Ishikawa (cell line): ENCODE measurements around the gene LY86.

Source experiments
- CEBPB ChIP-seq: IDR thresholded peaks from 2 replicates; pipeline ENCODE4 v1.6.1; 2012
- CREB1 ChIP-seq: IDR thresholded peaks from 2 replicates; pipeline ENCODE4 v1.6.1; 2012; ENCODE audit warnings: low read depth
- EGR1 ChIP-seq: IDR thresholded peaks from 2 replicates; pipeline ENCODE4 v1.6.1; 2012
- EP300 ChIP-seq: IDR thresholded peaks from 2 replicates; pipeline ENCODE4 v1.6.1; 2012; ENCODE audit warnings: borderline replicate concordance
- FOXM1 ChIP-seq: IDR thresholded peaks from 2 replicates; pipeline ENCODE4 v1.6.1; 2012; ENCODE audit warnings: low read depth, borderline replicate concordance
- NFIC ChIP-seq: IDR thresholded peaks from 2 replicates; pipeline ENCODE4 v1.6.1; 2012
- RAD21 ChIP-seq: IDR thresholded peaks from 2 replicates; pipeline ENCODE4 v1.6.1; 2012; ENCODE audit warnings: low read depth
- TCF12 ChIP-seq: IDR thresholded peaks from 2 replicates; pipeline ENCODE4 v1.6.1; 2012; ENCODE audit warnings: low read depth
- TF ChIP-seq, protein P1 (sequence below): IDR thresholded peaks from 2 replicates; pipeline ENCODE4 v1.6.1; 2012
- TF ChIP-seq, protein P2 (sequence below): IDR thresholded peaks from 2 replicates; pipeline ENCODE4 v1.6.1; 2012; ENCODE audit warnings: low read depth, mild to moderate bottlenecking

DNA sequence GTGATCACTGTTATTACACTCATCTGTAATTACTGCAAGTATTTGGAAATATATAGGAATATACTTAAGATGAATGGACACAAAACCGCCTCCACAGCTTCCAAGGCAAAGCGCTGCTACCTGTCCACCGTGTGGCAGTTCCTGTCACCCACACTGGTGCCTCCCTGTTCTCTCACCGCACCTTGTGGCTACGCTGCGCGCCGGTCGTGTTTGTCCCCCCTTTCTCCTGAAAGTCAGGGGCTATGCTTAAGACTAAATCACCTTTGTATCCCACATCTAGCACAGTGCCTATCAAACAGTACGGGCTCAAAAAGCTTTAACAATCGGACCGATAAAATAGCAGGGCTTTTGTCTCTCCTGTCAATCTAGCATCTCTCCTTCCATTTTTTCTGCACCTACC is 23.0 kb downstream of the LY86 start:
- TF ChIP-seq EP300 (no peak), EGR1 (no peak), FOXM1 (no peak), TCF12 (no peak), RAD21 (no peak), CREB1 (no peak), NFIC (no peak), CEBPB (no peak)
- TF ChIP-seq, protein P1, sequence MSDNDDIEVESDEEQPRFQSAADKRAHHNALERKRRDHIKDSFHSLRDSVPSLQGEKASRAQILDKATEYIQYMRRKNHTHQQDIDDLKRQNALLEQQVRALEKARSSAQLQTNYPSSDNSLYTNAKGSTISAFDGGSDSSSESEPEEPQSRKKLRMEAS, result no peak
- TF ChIP-seq, protein P2, sequence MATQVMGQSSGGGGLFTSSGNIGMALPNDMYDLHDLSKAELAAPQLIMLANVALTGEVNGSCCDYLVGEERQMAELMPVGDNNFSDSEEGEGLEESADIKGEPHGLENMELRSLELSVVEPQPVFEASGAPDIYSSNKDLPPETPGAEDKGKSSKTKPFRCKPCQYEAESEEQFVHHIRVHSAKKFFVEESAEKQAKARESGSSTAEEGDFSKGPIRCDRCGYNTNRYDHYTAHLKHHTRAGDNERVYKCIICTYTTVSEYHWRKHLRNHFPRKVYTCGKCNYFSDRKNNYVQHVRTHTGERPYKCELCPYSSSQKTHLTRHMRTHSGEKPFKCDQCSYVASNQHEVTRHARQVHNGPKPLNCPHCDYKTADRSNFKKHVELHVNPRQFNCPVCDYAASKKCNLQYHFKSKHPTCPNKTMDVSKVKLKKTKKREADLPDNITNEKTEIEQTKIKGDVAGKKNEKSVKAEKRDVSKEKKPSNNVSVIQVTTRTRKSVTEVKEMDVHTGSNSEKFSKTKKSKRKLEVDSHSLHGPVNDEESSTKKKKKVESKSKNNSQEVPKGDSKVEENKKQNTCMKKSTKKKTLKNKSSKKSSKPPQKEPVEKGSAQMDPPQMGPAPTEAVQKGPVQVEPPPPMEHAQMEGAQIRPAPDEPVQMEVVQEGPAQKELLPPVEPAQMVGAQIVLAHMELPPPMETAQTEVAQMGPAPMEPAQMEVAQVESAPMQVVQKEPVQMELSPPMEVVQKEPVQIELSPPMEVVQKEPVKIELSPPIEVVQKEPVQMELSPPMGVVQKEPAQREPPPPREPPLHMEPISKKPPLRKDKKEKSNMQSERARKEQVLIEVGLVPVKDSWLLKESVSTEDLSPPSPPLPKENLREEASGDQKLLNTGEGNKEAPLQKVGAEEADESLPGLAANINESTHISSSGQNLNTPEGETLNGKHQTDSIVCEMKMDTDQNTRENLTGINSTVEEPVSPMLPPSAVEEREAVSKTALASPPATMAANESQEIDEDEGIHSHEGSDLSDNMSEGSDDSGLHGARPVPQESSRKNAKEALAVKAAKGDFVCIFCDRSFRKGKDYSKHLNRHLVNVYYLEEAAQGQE, result no peak
